ENCODE measurements around the gene MAPK8IP1.
A peak's percentile ranks its signal among the peaks of the same experiment; 100 is the strongest.
"Not testable (repeated sequence)": the region's sequence is repeated elsewhere in the genome, so short reads cannot be mapped to it uniquely, and the experiment has no call there.

MAPK8IP1 gene

DNA sequence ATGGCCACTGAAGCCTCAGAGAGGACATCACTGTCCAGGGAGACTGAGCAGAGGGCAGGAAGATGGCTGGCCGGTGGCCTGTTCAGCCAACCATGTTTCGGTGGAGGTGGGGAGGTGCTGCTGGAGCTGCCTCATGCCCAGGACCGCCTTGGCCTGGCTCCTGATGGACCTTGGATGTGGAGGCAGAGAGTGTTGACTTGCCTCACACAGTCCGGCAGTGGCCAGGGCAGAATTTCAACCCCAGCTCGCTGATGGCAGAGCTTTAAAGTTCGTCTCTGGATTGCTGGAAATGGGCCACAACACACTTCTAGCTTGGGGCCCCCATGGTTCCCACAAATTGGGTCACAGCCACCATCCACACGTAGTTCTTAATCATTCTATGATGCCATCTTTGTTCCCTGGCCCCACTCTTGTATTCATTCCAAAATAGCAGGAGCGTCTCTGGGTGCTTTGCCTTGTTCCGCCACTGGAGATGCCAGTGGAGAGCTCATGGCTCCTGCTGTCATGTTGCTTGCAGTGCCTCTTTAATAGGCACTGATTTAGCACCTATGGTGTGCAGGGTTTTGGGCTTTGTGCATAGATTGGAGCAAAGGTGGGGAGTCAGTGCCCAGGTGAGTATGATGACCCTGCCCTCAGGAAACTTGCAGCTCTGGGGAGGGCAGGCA lies 5.6 kb downstream of the MAPK8IP1 start:
- no peak for DNase-seq (ENCODE audit: low read depth)

- DNase-seq (ENCODE audit: low read depth): no peak
Observed at GRCh38 chr11:45892856-45893255, 7.4 kb downstream of the MAPK8IP1 start.

DNA sequence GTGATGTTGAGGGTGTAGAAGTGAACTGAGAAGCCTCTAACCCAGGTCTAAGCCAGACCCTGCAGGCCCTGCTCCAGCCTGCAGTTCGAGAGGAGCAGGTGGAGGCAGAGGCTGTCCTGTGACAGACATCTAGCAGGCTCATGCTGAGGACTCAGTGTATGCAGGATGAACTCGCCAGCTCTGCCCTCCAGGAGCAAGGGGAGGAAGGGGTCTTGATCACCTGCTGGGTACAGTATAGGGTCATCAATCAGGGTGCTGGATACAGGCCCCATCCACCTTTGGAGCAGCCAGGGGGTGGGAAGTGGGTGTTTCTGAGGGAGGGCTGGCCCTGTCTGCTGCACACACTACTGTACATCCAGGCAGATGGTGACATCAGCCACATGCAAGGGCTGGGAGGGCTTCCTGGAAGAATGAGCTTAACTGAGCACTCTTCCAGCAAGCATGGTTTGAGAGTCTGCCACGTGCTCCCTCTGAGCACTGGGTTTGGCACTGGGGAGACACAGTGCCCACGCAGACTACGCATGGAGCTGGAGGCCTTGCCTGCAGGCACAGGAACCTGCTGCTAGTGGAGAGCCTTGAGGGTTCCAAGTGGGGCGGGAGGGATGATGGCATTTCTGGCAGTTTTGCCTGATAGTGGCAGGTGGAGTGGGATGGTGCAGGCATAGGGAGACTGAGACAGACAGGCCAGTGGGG lies 9.2 kb downstream of the MAPK8IP1 start:
- no peak for DNase-seq (ENCODE audit: low read depth)

DNA sequence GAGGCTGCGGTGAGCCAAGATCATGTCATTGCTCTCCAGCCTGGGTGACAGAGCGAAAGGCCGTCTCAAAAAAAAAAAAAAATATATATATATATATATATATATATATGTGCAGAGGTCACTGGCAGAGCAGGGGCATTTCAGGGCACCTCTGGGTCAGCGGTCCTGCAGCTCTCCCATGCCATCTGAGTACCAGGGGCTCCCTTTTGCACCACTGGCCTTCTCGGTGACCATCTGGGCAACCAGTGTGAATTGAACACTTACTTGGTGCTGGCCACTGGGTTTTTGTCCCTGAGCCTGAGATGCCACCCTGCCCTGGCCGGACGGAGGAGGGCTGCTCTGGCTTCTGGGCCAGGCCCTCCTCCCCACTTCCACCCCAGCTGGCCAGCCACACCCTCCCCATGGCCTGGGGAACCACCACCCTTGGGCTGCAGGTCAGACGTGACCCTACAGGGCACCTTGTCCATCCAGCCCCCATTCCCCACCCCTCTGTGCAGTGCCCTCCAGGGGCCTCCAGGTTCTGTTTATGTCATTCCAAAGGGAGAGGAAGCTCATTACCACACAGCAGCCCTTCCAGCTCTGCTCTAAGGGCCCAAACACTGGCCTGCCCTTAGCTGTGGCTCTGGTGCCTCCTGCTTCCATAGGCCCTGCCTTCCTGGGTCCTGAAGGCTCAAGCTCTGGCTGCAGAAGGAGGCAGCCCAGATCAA lies 10.3 kb downstream of the MAPK8IP1 start:
- no peak for DNase-seq (ENCODE audit: low read depth)

- no peak for DNase-seq (ENCODE audit: low read depth)
Observed at GRCh38 chr11:45896422-45896984, 11.1 kb downstream of the MAPK8IP1 start.

DNA sequence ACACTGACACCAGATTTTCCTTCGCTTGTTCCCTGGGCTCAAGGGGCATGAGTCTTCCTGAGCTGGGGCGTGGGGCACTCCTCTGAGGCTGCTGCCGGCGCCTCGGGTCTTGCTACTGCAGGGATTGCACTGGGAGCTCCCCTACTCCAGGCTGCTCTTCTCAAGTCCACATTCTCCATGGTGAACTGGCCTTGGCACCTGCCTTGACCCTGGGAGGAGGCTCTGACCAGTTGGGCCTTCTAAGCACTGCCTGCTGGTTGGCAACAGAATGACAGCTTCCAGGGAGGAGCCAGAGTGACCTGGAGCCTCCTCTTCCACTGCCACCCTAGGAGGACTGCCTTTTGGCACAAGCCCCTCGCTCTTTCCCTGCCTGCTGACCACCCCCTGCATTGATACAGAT lies 12.1 kb downstream of the MAPK8IP1 start:
- no peak for DNase-seq (ENCODE audit: low read depth)

DNA sequence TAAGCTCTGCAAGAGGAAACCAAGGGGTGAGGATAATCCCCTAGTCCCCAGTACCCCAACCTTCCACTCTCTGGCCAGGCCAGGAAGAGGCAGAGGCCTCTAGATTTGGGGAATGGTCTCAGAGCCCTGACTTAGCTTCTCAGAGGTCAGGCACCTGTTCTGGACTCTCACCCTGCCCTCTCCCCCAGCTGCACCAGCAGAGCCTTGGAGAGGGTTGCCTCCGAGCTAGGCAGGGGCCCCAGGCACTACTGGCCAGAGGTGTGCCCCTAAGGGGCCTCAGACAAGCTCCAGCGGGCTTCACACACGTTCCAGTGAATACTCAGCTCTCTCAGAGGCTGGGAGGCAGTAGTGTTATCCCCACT lies 13.6 kb downstream of the MAPK8IP1 start:
- DNase-seq (ENCODE audit: low read depth): no peak

DNA sequence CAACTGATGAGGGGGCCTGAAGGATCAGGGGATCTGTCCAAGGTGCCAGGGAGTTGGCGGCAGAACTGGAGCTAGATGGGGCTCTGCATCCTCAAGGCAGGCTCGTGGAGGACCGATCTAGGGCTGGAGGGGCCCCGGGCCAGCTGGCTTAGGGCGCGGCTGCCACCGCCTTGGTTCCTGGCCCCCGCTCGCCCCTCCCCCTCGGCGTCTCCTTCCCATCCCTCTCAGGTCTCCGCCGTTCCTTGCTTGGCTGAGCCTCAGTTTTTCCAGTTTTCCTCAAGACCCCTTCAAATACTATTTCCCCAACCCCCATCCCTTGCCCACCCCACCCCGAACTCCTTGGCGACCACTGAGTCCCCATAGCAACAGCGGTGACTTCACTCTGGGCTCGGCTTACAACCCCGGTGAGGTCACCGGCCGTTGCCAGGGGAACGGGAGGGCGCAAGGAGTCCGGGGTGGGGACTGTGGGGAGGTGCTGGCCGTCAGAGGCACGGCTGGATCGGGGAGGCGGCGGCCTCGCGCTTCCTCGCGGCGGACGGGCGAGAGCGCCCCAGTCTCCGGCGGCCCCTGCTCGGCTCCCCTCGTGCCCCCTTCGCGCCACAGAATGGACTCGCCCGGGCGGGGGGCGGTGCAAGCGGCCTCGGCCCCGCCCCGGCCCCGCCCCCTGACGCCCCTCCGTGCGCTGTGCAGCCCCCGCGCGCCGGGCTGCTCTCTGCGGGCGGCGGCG lies 14.2 kb downstream of the MAPK8IP1 start:
- peak; percentile 38 for DNase-seq (ENCODE audit: low read depth)

DNA sequence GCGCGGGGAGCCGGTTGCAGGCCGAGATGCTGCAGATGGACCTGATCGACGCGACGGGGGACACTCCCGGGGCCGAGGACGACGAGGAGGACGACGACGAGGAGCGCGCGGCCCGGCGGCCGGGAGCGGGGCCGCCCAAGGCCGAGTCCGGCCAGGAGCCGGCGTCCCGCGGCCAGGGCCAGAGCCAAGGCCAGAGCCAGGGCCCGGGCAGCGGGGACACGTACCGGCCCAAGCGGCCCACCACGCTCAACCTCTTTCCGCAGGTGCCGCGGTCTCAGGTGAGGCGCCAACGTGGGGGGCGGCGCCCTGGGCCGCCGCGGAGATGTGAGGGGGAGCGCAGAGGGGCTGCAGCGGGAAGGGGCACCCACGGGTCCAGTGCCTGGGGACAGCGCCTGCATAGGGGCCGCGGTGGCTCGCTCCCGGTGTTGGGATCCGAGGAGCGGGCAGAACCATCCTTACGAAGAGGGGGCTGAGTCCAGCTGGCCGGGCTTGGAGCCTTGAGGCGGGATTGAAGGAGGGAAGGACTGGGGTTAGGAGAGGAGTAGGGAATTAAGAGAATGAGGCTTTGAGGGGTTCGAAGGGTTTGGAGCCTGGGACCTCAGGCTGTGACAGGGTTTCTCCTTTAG lies 14.8 kb downstream of the MAPK8IP1 start:
- DNase-seq (ENCODE audit: low read depth): not testable (repeated sequence)

DNA sequence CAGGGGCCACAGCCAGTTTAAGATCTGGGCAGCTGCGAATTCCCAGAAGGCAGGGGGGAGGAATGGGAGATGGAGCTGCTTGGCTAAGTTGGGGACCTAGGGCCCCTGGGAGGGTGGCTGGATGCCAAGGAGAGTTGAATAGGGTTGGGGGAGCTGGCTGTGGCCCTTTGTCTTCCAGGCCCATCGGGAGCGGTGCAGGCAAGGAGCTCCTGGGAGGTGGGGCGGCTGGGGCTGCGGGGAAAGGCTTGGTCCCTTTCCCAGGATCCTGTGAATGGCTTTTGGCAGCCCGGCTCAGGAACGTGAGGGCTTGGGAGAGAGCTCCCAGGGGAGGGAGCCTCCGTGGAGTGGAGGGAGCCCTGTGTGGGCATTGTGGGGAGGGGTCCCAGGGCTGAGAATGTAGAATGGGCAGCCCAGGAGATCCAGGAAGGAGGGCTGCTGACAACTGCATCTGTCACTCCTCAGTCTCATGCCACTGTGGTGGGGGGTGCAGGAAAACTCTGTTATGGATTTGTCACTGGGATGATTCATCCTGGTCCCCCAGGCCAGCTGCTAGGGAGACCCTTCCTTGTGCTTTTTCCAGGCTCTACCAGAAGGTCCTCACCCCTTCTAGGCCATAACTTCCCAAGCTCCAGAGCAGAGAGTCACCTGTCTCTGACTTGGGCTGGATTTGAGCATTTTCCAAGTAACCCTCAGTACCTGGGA lies 15.6 kb downstream of the MAPK8IP1 start:
- DNase-seq (ENCODE audit: low read depth): no peak

- no peak for DNase-seq (ENCODE audit: low read depth)
Observed at GRCh38 chr11:45901626-45902025, 16.2 kb downstream of the MAPK8IP1 start.

DNA sequence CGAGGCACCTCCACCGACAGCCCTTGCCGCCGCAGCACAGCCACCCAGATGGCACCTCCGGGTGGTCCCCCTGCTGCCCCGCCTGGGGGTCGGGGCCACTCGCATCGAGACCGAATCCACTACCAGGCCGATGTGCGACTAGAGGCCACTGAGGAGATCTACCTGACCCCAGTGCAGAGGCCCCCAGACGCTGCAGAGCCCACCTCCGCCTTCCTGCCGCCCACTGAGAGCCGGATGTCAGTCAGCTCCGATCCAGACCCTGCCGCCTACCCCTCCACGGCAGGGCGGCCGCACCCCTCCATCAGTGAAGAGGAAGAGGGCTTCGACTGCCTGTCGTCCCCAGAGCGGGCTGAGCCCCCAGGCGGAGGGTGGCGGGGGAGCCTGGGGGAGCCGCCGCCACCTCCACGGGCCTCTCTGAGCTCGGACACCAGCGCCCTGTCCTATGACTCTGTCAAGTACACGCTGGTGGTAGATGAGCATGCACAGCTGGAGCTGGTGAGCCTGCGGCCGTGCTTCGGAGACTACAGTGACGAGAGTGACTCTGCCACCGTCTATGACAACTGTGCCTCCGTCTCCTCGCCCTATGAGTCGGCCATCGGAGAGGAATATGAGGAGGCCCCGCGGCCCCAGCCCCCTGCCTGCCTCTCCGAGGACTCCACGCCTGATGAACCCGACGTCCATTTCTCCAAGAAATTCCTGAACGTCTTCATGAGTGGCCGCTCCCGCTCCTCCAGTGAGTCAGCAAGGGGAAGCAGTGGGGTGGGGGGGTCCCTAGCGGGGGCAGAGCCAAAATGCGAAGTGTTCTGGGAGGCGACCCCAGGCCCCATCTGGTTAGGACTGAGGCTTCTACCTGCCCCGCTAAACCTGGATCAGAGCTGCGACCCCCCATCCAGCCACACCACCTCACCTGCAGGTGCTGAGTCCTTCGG lies 17.3 kb downstream of the MAPK8IP1 start:
- no peak for DNase-seq (ENCODE audit: low read depth)

GRCh38 chr11:45904309-45904915 lies 19.0 kb downstream of the MAPK8IP1 start:
- DNase-seq (ENCODE audit: low read depth): no peak

GRCh38 chr11:45905095-45905494 lies 19.6 kb downstream of the MAPK8IP1 start:
- DNase-seq (ENCODE audit: low read depth): no peak

GRCh38 chr11:45905576-45905975 lies 20.1 kb downstream of the MAPK8IP1 start:
- DNase-seq (ENCODE audit: low read depth): not testable (repeated sequence)

GRCh38 chr11:45906096-45906682 lies 20.7 kb downstream of the MAPK8IP1 start:
- DNase-seq (ENCODE audit: low read depth): no peak

DNA sequence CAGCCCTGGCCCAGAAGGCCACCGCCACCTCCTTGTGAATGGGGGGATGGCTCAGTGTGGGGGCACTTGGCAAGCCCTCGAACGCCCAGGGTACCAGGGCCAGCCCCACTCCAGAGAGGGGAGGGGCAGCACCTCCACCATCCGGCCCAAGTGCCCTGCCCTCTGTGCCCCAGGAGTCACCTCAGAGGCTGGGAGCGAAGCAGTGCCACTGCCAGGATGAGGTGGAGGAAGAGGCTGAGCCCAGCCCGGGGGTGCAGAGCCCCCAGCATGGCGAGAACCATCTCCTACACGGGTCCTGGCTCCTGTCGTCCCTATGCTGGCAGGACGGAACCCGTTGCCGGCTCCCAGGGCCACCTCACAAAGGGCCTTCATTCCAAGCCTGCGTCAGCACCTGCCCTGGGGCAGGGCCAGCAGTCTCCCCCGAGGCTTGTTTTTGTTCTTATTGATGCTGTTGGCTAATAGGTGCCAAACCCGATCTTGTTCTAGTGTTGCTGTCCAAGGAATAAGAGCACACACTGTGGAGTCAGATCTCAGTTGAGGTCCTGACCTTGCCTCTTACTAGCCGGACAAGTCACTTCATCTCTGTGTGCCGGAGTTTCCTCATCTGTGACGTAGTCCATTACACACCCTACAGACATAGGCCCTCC lies 21.6 kb downstream of the MAPK8IP1 start, which contains the start of gene FREY1:
TSS of gene FREY1 (minus strand) at position 307 of the 647 bp plus-strand sequence. CDS start at position 281, 26 bp downstream.
- DNase-seq (ENCODE audit: low read depth): no peak

DNA sequence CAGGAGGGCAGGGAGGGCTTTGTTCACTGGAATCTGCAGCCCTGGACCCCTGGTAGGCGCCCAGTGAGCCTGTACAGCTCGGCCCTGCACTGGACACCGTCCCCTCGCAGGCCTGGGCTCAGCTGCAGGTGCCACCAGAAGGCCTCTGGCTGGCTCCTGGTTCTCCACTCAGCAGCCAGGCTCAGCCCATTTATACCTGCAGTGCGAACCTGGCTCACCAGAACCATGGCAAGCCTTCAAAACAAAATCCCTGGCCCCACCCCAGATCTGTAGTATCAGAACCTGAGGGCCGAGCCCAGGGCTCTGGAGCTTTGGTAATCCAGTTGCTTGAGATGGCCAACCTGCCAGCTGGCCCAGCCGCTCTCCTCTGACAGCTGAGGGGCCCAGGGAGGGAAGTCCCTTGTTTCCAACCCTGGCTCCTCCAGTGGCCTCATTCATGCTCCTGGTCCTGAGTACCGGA lies 22.5 kb downstream of the MAPK8IP1 start:
- DNase-seq (ENCODE audit: low read depth): no peak

All from non-pigmented ciliary epithelial cell (primary cell).